Left kidney (tissue), 2 donors: Measurements from ENCODE around the gene TSFM. TPM values are rescaled to one million over a fixed set of nuclear protein-coding genes. Genes with fewer than 3 reads are reported as not detected.

Source experiments
- DNase-seq: peaks from one replicate; pipeline ENCODE4 v3.0.0-alpha.2; 2013
- polyA plus RNA-seq: library from polyadenylated mRNA; unstranded; fragments of 120-200 nt; gene quantifications from one replicate; pipeline ENCODE4 v1.2.1, GENCODE V29; 2013; ENCODE audit not compliant: insufficient read length

TSFM gene
- polyA plus RNA-seq, 1 donor, result 46.3 TPM

DNA sequence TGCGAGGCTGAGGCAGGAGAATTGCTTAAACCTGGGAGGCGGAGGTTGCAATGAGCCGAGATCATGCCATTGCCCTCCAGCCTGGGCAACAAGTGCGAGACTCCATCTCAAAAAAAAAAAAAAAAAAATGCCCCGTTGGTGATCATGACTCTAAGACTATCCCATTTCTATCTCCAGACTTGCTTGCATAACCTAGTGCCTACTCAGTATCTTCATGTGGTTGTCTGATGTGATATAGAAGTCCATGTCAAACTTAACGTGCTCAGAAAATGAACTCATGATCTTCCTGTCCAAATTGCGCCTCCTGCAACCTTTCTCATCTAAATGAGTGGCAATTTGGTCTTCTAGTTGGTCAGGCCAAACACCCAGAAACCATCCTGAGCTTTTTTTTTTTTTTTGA is 4.7 kb upstream of the TSFM start:
- no peak for DNase-seq

DNA sequence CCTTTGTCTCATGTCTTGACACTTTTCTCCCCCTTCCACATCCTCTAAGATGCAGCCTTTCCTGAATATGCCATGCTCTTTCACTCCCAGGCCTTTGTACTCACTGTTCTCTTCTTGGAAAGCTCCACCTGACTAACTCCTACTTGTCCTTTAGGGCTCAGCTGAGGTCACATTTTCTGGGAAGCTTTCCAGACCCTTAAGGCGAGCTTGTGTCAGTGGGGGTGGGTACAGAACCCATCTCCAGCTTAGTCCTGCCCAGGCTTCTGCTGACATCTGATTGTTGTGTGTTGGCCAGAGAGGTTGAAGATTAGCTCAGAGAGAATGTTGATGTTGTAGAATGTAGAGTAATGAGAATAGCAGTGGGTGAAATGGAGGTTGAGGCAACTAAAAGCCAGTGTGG is 2.9 kb upstream of the TSFM start:
- DNase-seq, result no peak

DNA sequence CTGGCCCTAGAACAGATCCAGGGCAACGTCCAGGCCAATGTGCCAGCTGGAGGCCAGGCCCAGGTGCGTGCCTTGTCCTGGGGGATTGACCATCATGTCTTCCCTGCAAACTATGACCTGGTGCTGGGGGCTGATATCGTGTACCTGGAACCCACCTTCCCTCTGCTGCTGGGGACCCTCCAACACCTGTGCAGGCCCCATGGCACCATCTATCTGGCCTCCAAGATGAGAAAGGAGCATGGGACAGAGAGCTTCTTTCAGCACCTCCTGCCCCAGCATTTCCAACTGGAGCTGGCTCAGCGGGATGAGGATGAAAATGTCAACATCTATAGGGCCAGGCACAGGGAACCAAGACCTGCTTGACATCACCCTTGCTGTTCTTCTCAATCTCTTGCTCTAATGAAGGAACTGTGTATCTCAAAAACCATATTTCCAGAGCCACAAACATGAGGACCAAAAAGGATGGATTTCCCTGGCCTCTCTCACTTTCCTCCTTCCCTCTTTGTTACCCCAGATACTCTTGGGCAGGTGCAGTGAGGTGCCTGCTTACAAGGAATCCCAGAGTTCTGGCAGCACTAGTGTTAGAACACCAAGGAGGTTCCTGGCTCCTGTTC is 2.2 kb upstream of the TSFM start:
- no peak for DNase-seq

DNA sequence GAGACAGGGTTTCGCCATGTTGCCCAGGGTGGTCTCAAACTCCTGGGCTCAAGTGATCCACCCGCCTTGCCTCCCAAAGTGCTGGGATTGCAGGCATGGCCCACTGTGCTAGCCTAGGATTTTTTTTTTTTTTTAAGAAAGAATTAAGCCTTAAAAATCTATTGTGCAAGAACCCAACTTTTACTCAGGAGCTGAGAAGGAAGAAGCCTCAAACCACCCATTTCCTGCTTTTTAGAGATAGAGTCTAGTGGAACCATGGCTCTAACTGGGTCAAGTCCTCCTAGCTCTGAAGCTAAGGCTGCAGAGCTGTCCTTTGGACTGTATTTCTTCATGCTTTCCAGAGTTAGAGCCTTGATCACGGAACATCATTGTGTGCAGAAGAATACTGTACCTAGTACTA is 1.3 kb upstream of the TSFM start:
- DNase-seq, result no peak

DNA sequence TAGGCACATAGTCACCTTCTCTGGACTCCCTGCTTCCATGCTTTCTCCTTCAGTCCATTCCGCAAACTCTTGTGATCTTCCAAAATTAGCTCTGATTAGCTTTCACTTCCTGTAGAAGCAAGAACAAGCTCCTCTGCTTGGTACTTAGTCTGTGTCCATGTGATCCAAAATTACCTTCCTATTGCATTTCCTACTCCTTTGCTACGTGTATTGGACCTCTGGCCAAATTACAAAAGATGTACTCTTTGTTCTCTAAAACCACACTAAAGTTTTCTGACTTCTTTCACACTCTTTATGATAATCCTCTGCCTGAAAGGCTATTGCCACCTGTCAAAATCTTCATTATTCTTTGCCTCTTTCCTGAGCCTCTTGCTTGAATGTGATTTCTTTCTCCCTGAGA is 786 bp upstream of the TSFM start:
- no peak for DNase-seq

DNA sequence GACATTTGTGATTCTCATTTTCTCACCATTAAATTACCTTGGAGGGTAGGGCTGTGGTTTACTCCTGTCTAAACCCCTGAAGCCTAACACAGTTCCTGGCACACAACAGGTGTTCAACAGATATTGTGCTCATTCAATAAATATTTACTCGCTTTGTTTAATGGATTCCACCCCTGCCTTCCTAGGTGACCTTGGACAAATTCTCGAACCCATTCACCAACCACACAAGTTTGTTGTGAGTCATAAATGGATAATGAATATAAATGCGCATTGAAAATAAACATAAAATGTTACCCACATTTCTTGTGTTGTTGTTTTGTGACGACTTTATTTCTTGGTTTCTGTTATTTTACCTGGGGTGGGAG is 362 bp upstream of the TSFM start:
- DNase-seq, result no peak

DNA sequence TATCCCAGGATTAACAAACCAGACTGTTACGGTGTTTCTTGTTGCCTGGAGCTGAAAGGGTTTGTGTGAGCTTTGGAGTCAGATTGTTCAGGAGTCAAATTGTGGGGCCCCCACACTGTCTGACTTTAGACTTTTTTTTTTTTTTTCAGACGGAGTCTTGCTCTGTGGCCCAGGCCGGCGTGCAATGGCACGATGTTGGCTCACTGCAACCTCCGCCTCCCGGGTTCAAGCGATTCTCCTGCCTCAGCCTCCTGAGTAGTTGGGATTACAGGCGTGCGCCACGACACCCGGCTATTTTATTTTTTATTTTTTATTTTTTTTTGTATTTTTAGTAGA is 847 bp downstream of the TSFM start:
- DNase-seq, result no peak

DNA sequence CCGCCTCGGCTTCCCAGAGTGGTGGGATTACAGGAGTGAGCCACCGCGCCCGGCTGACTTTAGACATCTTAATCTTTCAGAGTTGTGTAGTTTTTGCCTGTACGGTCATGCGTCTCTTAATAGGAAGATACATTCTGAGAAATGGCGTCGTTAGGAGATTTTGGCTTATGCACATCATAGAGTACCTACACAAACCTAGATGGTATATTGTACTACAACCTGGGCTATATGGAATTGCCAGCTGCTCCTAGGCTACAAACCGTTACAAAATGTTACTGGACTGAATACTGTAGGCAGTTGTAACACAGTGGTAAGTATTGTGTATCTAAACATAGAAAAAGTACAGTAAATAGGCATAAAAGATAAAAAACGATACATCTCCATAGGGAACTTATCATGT is 1.3 kb downstream of the TSFM start:
- DNase-seq, result no peak

DNA sequence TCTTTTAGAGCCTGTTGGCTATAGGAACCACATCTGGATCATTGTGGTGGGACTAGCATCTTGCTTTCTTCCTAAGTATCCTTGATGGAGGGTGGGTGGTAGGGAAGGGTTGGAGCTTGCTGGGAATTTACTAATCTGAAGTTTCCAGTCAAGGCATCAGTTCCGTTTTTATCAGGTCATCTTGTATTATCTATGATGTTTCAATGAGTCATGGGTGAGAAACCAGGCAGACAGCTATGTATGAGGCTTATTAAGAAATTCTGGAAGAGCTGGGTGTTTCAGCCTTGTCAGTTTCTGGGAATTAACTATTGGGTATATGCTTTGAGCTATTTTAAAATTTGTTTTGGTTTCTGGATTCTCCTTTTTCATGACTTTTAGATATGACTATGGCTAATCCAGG is 11.3 kb downstream of the TSFM start:
- no peak for DNase-seq

DNA sequence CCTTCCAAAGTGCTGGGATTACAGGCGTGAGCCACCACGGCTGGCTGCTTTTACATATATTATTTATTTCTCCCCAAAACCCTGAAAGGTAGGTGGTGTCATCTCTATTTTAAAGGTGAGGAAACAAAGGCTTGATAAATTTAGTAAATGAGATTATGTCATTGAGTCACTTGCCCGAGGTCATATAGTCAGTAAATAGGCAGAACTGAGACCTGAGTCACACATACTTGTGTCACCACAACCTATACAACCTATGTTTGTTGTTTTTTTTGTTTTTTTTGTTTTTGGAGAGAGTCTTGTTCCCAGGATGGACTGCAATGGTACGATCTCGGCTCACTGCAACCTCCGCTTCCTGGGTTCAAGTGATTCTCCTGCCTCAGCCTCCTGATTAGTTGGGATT is 12.8 kb downstream of the TSFM start:
- no peak for DNase-seq

DNA sequence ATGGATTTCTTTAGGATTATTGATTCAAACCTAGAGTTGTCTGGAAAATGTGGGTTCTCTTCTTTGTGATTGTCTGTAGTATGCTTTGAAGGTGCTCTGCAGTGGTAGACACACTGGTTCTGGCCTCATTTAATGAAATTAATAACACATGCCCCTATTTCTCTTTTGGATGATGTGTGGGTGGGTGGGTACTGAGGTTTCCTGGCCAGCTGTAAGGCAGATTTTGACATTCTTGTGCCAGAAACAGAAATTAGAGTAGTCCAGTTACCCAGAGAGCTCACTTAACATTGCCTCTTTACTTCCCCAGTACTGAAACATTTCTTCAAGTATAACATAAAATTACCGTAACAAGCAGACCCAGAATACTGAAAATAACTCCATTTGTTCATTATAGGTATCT is 14.4 kb downstream of the TSFM start:
- no peak for DNase-seq

DNA sequence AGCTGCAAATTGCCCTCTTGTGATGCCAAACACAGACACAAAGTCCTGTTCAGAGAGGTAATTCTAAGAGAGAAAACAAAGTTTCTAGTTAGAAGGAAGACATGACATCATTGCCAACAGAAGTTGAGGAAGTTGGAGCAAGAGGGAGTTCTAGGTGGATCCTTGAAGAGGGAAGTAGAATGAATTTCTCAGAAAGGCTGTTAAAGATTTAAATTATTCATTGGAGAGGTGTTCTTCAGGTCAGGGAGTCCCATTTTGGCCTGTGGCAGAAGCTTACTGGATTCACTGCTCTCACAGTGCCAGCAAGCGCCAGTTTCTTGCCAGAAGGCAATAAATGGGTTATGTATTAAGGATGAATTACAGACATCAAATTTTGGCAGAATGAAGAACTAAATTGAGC is 15.3 kb downstream of the TSFM start:
- DNase-seq, result no peak

DNA sequence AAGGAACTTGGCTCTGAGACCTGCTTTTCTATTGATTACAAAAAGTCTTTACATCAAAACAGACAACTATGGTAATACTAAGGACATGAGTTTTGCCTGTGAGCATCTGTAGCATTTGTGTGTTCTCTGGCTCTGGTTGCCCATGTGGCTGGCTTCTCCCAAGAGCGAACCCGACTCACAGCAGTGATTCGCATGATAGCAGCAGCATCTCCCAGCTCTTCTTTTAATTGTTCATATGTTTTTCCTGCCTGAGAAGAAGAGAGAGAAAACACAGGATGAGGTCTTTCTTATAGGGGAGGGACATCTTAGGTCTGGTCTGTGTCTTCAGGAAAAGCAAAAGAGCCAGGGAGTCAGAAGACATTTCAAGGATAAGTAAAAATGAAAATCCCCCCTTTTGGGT is 18.4 kb downstream of the TSFM start:
- no peak for DNase-seq

DNA sequence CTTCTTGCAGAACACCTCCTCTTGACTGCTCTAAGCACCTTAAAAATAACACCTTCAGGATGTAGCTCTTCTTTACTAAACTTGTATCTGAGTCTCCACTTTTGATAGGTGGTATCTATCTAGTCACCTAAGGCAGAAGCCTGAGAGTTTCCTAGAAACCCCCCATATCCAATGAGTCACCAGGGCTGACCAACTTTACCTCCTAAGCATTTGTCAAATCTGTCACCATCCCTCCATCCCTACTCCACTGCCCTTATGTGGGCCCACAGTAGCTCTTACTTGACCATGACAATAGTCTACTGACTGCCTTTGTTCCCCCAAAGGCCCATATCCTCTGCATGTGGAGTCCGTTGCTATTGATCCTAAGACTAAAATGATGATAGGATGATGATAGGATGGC is 20.0 kb downstream of the TSFM start:
- DNase-seq, result no peak

DNA sequence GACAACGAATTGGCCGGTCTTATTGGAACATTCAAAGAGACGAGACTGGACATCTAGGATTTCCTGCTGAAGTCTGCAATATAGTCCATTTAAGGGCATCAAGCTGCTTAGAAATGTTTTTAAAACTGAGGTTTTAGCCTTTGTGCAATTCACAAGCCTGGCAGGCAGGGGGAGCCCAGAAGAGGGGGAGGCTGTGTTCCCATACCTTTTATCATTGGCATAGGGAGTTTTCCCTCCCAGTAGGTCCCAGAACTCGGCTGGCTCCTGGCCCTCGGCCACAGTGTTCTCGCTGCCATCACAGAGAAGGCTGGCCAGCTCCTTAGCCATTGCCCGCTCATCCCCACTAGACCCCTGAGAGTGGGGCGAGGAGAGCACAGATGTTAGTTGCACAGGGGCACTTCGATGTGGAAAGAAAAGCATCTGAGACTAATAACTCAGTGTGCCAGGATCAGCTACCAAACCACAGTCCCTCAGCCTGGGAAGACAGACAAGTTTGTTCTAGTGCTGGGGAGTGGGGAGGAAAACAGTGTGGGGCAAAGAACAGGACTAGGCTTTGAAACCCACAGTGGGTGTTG is 20.8 kb downstream of the TSFM start:
- DNase-seq, result no peak

DNA sequence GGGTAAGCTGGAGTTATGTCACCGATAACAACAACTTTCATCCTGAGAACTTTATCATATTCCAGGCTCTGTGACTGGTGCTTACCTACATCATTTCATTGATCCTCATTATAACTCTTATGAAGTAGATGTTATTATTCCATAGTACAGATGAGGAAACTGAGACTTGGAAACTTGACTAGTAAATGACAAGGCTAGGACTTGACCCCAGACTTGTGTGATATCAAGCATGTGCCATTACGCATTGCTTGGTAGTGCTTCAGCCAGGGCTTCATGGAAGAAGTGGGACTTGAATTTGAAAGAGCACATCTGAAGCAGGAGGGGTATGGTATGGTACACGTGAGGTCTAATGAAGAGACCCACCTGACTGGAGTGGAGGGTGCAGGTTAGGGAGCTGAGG is 24.1 kb downstream of the TSFM start:
- DNase-seq, result no peak

DNA sequence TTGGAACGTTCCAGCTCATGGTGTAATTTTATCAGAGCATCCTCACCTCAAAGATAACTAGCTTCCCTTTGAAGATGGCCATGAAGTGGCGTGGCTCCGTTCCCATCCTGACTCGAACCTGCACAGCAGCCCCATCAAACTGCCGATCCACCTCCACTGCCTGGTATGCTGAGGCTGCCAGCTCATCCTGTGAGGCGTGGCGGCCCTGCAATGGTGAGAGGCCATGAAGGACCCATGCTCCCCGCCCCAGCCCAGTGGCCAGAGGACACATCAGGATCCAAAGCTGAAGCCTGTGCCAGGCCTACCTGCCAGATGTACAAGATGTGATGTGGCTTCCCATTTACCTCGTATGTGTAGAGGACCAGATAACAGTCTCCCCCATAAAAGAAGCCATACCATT is 24.7 kb downstream of the TSFM start:
- no peak for DNase-seq

DNA sequence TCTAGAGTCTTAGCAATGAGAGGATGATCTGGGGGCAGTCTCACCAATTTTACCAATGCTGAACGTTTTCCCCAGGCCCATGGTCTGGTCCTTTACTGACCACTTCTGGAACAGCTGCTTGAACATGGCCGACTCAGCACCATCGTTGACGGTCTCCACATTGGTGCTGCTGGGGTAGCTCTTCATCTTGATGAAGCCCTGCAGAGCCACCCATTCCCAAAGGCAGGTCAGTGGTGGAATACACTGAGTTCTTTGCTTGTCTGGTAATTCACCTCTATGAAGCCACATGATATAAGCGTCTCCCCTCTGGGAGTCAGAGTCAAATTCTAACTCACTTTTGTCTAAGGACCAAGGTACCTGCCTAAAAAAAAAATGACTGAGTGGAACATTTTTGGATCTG is 25.8 kb downstream of the TSFM start:
- DNase-seq, result no peak

DNA sequence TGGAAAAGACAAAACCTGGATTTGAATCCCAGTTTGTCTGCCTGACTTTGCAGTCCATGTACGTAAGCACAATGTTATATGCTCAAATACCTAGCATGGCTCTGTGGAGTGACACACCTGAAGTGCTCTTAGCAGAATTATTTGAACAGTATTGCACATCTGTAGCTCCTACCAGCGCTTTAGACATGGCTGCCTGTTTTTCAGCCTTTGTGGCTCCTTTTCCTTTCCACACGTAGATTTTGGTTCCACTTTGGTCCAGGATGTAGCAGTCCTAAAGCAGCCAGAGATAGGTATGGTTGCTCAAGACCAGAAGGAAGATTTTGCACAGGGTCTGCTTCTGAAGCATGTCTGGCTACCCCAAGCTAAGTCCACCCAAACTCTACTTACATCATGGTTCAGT is 26.8 kb downstream of the TSFM start:
- no peak for DNase-seq

DNA sequence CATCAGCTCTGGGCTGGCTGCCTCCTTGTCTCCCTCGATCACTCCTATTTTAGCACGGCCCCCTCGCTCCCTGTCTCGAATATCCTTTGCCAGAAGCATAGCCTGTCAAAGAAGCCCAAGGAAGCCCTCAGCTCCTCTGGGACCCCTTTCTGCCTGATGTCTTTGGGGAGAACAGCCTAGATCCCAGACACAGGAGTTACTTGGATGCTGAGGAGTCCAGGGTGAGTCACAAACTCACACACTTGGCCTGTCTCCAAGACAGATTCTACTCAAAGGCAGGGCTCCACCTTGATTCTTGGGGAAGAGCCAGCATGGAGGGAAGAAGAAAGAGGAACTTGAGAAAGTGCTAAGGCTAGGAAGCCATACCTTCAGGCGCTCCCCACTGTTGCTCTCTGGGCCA is 27.9 kb downstream of the TSFM start:
- no peak for DNase-seq

DNA sequence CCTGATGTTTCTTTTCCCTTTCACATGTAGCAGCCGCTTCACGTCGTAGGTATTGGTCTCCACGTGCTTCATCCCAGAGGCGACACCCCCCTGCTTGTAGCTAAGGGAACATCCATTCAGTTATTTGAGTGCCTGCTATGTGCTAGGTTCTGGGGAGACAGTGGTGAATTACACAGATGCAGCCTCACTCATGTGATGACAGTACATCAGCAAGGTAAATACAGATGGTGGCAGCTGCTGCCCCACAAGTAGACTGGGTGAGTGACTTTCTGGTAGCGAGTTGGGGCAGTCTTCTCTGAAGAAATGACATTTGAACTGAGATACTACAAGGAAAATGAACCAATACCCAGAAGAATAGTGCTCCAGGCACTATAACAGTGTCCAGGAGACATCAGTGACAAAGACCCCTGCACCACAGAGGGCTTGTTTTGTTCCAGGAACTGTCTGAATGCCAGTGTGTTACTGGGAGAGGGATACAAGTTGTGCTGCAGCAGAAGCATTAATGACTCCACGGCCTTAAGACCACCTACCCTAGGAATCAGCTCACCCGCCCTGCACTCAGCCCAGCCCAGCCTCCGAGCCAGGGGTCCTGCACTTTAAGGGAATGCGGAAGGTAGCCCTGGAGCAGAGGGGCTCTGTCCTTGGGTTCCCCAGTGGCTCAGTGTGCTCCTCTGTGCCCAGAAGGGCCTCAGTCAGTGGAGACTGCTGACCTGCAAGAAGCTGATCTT is 28.6 kb downstream of the TSFM start:
- no peak for DNase-seq

DNA sequence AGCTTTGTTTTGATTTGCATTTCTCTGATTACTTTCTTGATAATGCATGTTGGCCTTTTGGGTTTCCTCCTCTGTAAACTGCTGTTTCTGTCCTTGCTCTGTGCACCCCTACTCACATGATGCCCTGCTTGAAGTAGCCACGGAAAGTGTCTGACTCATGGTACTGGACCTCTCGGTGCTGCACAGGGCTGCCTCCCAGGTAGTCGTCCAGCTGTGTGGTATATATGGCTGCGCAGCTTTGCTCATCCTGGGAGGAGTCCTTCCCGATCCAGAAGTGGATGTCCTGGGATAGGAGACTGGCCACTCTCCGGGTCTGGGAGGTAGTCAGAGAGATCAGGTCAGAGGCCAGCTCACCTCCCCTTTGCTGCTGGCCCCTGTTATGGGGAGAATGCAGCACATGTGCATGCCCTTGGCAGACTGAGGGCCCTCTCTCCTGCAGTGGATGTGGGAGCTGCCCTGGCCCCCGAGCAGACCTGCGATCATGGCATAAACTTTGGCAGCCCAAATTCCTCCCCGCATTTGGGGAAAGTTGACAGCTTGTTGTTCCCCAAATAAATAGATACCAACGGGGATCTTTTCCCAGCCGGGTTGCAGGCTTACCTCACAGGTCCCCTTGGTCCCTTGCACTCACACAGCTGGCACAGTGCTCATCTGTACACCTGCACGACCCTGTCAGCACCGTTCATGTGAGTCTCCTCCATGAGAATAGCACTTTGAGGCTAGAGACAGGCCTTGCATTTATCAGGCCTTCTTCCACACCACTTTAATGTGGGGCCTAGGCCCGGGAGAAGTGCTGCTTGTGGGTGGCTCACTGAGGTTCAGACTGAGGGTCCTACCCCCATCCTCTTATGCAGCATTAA is 30.8 kb downstream of the TSFM start:
- no peak for DNase-seq
